HG03342 (cell line): ENCODE results near the gene CTXND1.
A peak's percentile ranks its signal among the peaks of the same experiment; 100 is the strongest.

Experiments
- ATAC-seq: cut with Tn5 transposase; IDR thresholded peaks from one replicate; pipeline ENCODE4 v1.9.1; 2021; ENCODE audit warnings: mild to moderate bottlenecking, moderate library complexity; ENCODE audit not compliant: unreplicated experiment

Gene CTXND1

GRCh38 chr15:80183306-80183705 lies 68.7 kb downstream of the CTXND1 start:
- ATAC-seq: no peak

- ATAC-seq: no peak
Observed at GRCh38 chr15:80182611-80183261, 69.3 kb downstream of the CTXND1 start.

GRCh38 chr15:80180986-80181385 lies 71.0 kb downstream of the CTXND1 start:
- ATAC-seq: no peak

- no peak for ATAC-seq
Observed at GRCh38 chr15:80180468-80180867, 71.5 kb downstream of the CTXND1 start.

GRCh38 chr15:80179935-80180334 lies 72.1 kb downstream of the CTXND1 start:
- no peak for ATAC-seq

- ATAC-seq: no peak
Observed at GRCh38 chr15:80179025-80179759, 72.8 kb downstream of the CTXND1 start.

- no peak for ATAC-seq
Observed at GRCh38 chr15:80177156-80177555, 74.9 kb downstream of the CTXND1 start.

- ATAC-seq: no peak
Observed at GRCh38 chr15:80176443-80176842, 75.6 kb downstream of the CTXND1 start.

- ATAC-seq: no peak
Observed at GRCh38 chr15:80175436-80175835, 76.6 kb downstream of the CTXND1 start.

- no peak for ATAC-seq
Observed at GRCh38 chr15:80174017-80174746, 77.8 kb downstream of the CTXND1 start.

- ATAC-seq: peak; percentile 63
Observed at GRCh38 chr15:80173022-80173759, 78.8 kb downstream of the CTXND1 start.

- ATAC-seq: no peak
Observed at GRCh38 chr15:80172401-80172800, 79.6 kb downstream of the CTXND1 start.

- ATAC-seq: no peak
Observed at GRCh38 chr15:80171787-80172186, 80.2 kb downstream of the CTXND1 start.

- no peak for ATAC-seq
Observed at GRCh38 chr15:80170596-80170995, 81.4 kb downstream of the CTXND1 start.

GRCh38 chr15:80169768-80170357 lies 82.2 kb downstream of the CTXND1 start:
- ATAC-seq: no peak

GRCh38 chr15:80168421-80168820 lies 83.6 kb downstream of the CTXND1 start:
- ATAC-seq: no peak

GRCh38 chr15:80167936-80168335 lies 84.1 kb downstream of the CTXND1 start:
- no peak for ATAC-seq

- no peak for ATAC-seq
Observed at GRCh38 chr15:80163897-80164296, 88.1 kb downstream of the CTXND1 start.

- ATAC-seq: no peak
Observed at GRCh38 chr15:80163217-80163616, 88.8 kb downstream of the CTXND1 start.

GRCh38 chr15:80162059-80162554 lies 89.9 kb downstream of the CTXND1 start:
- no peak for ATAC-seq
